ENCODE results near the gene VPS37B.

VPS37B gene

DNA sequence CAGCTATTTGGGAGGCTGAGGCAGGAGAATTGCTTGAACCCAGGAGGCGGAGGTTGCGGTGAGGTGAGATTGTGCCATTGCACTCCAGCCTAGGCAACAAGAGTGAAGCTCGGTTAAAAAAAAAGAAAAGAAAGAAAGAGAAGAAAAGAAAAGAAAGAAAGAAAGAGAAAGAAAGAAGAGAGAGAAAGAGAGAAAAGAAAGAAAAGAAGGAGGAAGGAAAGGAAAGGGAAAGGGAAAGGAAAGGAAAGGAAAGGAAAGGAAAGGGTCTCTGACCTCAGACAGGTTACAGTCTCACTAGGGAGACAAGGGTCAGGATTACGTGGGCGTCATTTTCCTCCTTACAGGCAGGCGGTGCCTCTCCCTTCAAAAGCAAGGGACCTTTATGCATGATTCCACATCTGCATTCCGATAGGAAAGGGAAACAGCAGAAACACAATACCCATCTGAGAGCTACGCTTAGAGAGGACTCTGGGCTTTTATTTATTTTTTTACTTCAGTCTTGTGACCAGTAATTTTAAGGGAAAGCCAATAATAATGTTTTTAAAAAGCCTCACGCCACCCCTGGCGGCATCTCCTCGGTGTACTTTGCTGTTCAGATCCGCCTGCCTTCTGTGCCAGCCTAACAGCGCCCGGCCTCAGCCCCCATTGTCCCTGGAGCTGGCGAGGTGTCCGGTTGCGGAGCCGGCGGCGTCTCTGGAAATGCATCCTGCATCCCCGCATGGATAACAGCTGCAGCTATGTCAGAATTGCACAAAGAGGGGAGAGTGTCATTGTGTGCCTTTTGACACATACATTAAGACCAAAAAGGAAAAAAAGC is 61.6 kb downstream of the VPS37B start:
- H3K36me3 ChIP-seq (ENCODE audit: control insufficient read depth in 2 of 2, insufficient read depth in 2 of 2, low read length in 2 of 2) = no peaks in the 10 kb centered on the region
- H3K4me1 ChIP-seq (ENCODE audit: control insufficient read depth, insufficient read depth, low read length) = peaks cover 4% of the 10 kb centered on the region
- H3K9me3 ChIP-seq (ENCODE audit: control insufficient read depth in 2 of 2, low read length in 2 of 2) = no peaks in the 10 kb centered on the region
- H3K27me3 ChIP-seq (ENCODE audit: control insufficient read depth in 1 of 2, insufficient read depth in 2 of 2, low read length in 2 of 2) = no peaks in the 10 kb centered on the region
- peak overlapping the region; percentile 29 to 30 for H3K9ac ChIP-seq (ENCODE audit: low read length in 2 of 2)
- H3K4me3 ChIP-seq (ENCODE audit: low read length in 2 of 2) = peak overlapping the region; percentile 64 to 75
- no peak overlapping the region for H3K27ac ChIP-seq (ENCODE audit: low read length)

DNA sequence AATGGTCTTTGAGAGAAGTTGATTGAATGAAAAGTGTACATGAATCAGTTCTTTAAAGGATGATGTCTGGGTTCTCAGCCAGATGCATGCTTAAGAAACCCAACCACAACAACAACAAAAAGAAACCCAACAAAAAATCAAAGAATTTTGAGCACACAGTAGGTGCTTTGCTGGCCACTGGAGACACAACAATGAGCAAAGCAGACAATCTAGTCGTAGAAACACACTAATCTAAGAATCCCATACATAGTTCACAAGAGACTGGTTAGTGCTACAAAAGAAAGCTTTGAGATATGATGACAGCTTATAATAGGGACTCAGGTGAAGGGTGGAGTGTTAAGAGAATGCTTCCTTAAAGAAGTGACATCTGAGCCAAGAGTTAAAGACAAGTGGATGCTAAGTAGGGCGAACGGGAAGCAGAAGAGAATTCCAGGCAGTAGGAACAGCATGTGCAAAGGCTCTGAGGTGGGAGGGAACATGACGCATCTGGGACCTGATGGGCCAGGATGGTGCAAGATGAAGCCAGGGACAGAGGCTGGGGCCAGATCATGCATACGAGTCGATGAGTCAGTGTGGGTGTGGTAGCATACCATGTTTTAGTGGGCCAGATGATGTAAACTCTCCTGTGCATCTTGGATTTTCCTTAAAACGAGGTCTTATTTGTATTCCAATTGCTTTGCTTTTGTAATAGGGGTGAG is 65.3 kb downstream of the VPS37B start:
- Histone ChIP-seq H3K9ac (ENCODE audit: low read length in 2 of 2) (no peak overlapping the region), H3K4me1 (ENCODE audit: control insufficient read depth, insufficient read depth, low read length) (peaks cover 4% of the 10 kb centered on the region), H3K27me3 (ENCODE audit: control insufficient read depth in 1 of 2, insufficient read depth in 2 of 2, low read length in 2 of 2) (no peaks in the 10 kb centered on the region), H3K27ac (ENCODE audit: low read length) (no peak overlapping the region), H3K9me3 (ENCODE audit: control insufficient read depth in 2 of 2, low read length in 2 of 2) (no peaks in the 10 kb centered on the region), H3K36me3 (ENCODE audit: control insufficient read depth in 2 of 2, insufficient read depth in 2 of 2, low read length in 2 of 2) (no peaks in the 10 kb centered on the region), H3K4me3 (ENCODE audit: low read length in 2 of 2) (no peak overlapping the region)

DNA sequence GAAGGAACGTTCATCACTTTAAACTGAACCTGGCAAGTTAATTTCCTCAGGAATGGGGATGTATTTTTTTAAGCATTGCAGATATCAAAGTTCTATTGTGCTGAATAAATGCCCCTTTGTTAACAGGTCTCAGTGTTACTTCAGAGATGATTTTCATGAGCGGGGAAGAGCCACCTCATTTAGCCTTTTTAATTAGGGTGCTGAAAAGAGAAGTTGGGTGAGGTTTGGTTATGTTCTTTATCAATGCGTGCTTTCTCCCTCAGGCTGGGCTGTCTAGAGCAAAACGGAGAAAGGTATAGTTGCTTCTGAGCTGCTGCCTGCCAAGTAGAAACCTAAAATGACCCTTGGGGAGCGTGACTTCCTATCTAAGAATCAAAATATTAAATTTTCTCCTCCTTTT is 68.7 kb downstream of the VPS37B start:
- no peaks in the 10 kb centered on the region for H3K9me3 ChIP-seq (ENCODE audit: control insufficient read depth in 2 of 2, low read length in 2 of 2)
- no peaks in the 10 kb centered on the region for H3K27me3 ChIP-seq (ENCODE audit: control insufficient read depth in 1 of 2, insufficient read depth in 2 of 2, low read length in 2 of 2)
- no peak overlapping the region for H3K4me3 ChIP-seq (ENCODE audit: low read length in 2 of 2)
- H3K4me1 ChIP-seq (ENCODE audit: control insufficient read depth, insufficient read depth, low read length) = no peaks in the 10 kb centered on the region
- no peak overlapping the region for H3K9ac ChIP-seq (ENCODE audit: low read length in 2 of 2)
- H3K36me3 ChIP-seq (ENCODE audit: control insufficient read depth in 2 of 2, insufficient read depth in 2 of 2, low read length in 2 of 2) = no peaks in the 10 kb centered on the region
- no peak overlapping the region for H3K27ac ChIP-seq (ENCODE audit: low read length)

DNA sequence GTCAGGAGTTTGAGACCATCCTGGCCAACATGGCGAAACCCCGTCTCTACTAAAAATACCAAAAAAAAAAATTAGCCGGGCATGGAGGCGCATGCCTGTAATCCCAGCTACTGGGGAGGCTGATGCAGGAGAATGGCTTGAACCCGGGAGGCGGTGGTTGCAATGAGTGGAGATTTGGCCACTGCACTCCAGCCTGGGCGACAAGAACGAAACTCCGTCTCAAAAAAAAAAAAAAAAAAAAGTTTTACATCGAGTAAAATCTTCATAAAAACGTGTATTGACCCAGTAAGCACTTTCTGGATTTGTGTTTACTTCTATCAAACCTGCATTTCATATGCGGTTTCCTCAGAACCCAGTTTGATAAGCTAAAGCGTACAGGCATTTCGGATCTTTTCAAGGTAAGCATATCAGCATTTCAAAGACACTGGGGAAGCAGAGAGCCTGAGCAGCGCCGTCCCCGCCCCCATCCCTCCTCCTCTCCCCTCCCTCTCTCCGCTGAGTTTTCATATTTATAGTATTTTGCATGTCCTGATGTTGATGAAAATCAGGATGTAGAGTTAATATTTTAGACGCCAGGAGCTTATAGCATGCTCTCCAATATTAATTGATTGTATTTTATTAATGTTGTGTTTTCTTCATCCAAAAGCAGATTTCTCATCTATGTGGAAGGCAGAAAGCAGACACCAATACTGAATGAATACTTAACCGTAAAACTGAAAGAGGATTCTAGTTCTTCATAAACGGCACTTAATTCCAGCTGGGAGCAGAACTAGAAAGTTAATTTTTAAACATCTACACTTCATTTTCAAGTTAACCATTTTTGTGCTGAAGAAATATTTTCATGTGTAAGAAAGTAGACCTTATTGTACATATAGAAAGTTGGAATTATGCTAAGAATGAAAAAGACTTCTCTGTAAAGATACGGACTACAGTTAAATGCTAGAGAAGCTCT is 69.9 kb downstream of the VPS37B start:
- no peak overlapping the region for H3K9ac ChIP-seq (ENCODE audit: low read length in 2 of 2)
- H3K27ac ChIP-seq (ENCODE audit: low read length) = no peak overlapping the region

DNA sequence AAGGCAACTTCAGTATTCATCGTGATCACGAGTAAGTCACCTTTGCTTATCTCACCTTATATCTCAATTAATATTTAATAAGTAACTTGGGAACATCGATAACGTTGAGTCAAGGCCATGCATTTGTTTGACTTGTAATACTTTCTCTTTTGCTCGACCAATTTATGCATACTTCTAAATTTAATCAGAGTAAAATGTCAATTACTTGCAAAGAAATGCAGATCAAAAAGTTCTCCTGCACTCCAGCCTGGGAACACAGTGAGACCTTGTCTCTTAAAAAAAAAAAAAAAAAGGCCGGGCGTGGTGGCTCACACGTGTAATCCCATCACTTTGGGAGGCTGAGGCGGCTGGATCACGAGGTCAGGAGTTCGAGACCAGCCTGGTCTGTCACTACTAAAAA is 72.5 kb downstream of the VPS37B start:
- no peak overlapping the region for H3K9ac ChIP-seq (ENCODE audit: low read length in 2 of 2)
- H3K4me3 ChIP-seq (ENCODE audit: low read length in 2 of 2) = no peak overlapping the region
- H3K27ac ChIP-seq (ENCODE audit: low read length) = no peak overlapping the region
- no peaks in the 10 kb centered on the region for H3K4me1 ChIP-seq (ENCODE audit: control insufficient read depth, insufficient read depth, low read length)
- H3K9me3 ChIP-seq (ENCODE audit: control insufficient read depth in 2 of 2, low read length in 2 of 2) = no peaks in the 10 kb centered on the region
- no peaks in the 10 kb centered on the region for H3K36me3 ChIP-seq (ENCODE audit: control insufficient read depth in 2 of 2, insufficient read depth in 2 of 2, low read length in 2 of 2)
- no peaks in the 10 kb centered on the region for H3K27me3 ChIP-seq (ENCODE audit: control insufficient read depth in 1 of 2, insufficient read depth in 2 of 2, low read length in 2 of 2)

More for the DNA sequence above, 69.9 kb downstream of the VPS37B start:
- Histone ChIP-seq H3K27me3 (ENCODE audit: control insufficient read depth in 1 of 2, insufficient read depth in 2 of 2, low read length in 2 of 2) (no peaks in the 10 kb centered on the region), H3K9me3 (ENCODE audit: control insufficient read depth in 2 of 2, low read length in 2 of 2) (no peaks in the 10 kb centered on the region), H3K36me3 (ENCODE audit: control insufficient read depth in 2 of 2, insufficient read depth in 2 of 2, low read length in 2 of 2) (no peaks in the 10 kb centered on the region), H3K4me3 (ENCODE audit: low read length in 2 of 2) (peak overlapping the region; percentile 40 to 57), H3K4me1 (ENCODE audit: control insufficient read depth, insufficient read depth, low read length) (no peaks in the 10 kb centered on the region)

DNA sequence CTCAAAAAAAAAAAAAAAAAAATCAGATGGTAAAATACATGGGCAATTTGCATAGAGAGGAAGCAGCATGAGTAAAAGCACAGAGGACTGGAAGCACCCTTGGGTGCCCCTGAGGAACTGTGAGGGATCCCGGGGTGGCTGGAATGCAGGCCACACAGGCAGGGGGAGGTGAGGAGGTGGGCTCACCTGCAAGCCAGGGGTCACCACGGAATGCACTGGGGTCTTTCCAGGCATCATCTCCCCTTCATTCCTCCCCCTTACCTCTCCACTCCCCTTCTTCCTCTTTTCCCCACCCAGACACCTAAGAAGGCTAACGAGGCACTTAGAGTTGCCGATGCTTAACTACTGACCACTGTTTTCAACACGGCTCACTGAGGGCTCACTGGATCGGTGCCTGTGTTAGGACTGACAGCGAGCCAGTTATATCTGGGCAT is 75.1 kb downstream of the VPS37B start:
- no peaks in the 10 kb centered on the region for H3K36me3 ChIP-seq (ENCODE audit: control insufficient read depth in 2 of 2, insufficient read depth in 2 of 2, low read length in 2 of 2)
- no peak overlapping the region for H3K4me3 ChIP-seq (ENCODE audit: low read length in 2 of 2)
- no peaks in the 10 kb centered on the region for H3K4me1 ChIP-seq (ENCODE audit: control insufficient read depth, insufficient read depth, low read length)
- H3K9ac ChIP-seq (ENCODE audit: low read length in 2 of 2) = no peak overlapping the region
- H3K9me3 ChIP-seq (ENCODE audit: control insufficient read depth in 2 of 2, low read length in 2 of 2) = no peaks in the 10 kb centered on the region
- no peaks in the 10 kb centered on the region for H3K27me3 ChIP-seq (ENCODE audit: control insufficient read depth in 1 of 2, insufficient read depth in 2 of 2, low read length in 2 of 2)
- H3K27ac ChIP-seq (ENCODE audit: low read length) = no peak overlapping the region

DNA sequence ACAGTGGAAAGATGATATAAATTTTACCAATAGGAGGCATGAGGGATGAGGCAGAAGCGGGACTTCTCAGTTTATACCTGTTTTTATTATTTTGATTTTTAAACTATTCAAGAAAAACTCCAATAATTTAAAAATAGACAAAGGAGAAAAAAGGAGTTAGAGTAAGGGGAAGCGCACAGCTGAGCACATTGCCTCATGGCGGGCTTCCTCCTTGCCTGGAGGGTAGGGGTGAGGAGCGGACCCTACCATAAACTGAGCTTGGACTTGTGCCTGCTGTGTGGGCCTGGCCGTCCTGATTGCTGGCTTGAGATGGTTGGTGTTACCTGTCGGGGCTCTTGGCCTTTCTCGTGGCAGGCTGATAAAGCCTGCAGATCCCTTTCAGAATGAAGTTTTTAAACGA is 75.8 kb downstream of the VPS37B start:
- H3K9ac ChIP-seq (ENCODE audit: low read length in 2 of 2) = no peak overlapping the region

DNA sequence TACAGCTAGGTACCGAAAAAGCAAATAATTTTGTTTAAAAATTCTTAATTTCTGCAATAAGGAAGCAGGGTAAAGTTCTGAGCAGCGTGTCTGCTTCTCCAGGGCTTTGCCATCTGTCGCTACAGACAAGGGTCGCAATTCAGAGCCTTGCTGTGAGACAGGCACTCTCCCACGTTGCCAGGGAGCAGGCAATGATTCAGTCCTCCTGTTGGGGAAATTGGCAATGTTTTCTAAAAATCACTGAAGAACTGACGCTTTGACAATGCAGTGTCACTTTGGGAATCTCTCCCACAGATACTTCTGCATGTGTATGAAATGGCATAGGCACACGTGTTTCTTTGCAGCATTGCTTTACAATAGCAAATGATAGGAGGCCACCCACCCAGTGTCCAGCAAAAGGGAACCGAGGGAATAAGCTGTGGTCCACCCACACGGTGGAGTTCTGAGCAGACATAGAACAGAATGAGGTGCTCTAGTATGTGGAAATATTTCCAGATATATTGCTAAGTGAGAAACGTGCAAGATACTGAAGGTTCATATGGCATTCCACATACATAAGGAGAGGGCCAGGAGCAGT is 76.6 kb downstream of the VPS37B start:
- H3K27me3 ChIP-seq (ENCODE audit: control insufficient read depth in 1 of 2, insufficient read depth in 2 of 2, low read length in 2 of 2) = no peaks in the 10 kb centered on the region
- no peak overlapping the region for H3K27ac ChIP-seq (ENCODE audit: low read length)
- no peaks in the 10 kb centered on the region for H3K4me1 ChIP-seq (ENCODE audit: control insufficient read depth, insufficient read depth, low read length)
- no peak overlapping the region for H3K4me3 ChIP-seq (ENCODE audit: low read length in 2 of 2)
- no peaks in the 10 kb centered on the region for H3K36me3 ChIP-seq (ENCODE audit: control insufficient read depth in 2 of 2, insufficient read depth in 2 of 2, low read length in 2 of 2)
- no peaks in the 10 kb centered on the region for H3K9me3 ChIP-seq (ENCODE audit: control insufficient read depth in 2 of 2, low read length in 2 of 2)
- no peak overlapping the region for H3K9ac ChIP-seq (ENCODE audit: low read length in 2 of 2)

More for the DNA sequence above, 75.8 kb downstream of the VPS37B start:
- Histone ChIP-seq H3K27ac (ENCODE audit: low read length) (no peak overlapping the region), H3K9me3 (ENCODE audit: control insufficient read depth in 2 of 2, low read length in 2 of 2) (no peaks in the 10 kb centered on the region), H3K36me3 (ENCODE audit: control insufficient read depth in 2 of 2, insufficient read depth in 2 of 2, low read length in 2 of 2) (no peaks in the 10 kb centered on the region), H3K27me3 (ENCODE audit: control insufficient read depth in 1 of 2, insufficient read depth in 2 of 2, low read length in 2 of 2) (no peaks in the 10 kb centered on the region), H3K4me1 (ENCODE audit: control insufficient read depth, insufficient read depth, low read length) (no peaks in the 10 kb centered on the region), H3K4me3 (ENCODE audit: low read length in 2 of 2) (no peak overlapping the region)

All from stomach smooth muscle (tissue), 2 donors.